Prostate gland (tissue), 2 donors: ENCODE results near the gene HIC2.
"Not testable (repeated sequence)": the region's sequence is repeated elsewhere in the genome, so short reads cannot be mapped to it uniquely, and the experiment has no call there.

Source experiments
- CTCF ChIP-seq, 4 experiments: fragments of 200-600 bp in 2 of 4; fragments of 450-650 bp in 2 of 4; sonication (generic) in 2 of 4; IDR thresholded peaks; 1 replicate in 3 of 4; 2 replicates in 1 of 4; pipeline ENCODE4 v1.5.1; 2016 to 2019; ENCODE audit warnings: antibody characterized with exemption in 4 of 4, mild to moderate bottlenecking in 2 of 4, moderate library complexity in 2 of 4
- POLR2A ChIP-seq: fragments of 450-650 bp; IDR thresholded peaks from one replicate; pipeline ENCODE4 v1.6.1; 2016; ENCODE audit warnings: antibody characterized with exemption, mild to moderate bottlenecking
- POLR2AphosphoS5 ChIP-seq: sonication (generic); formaldehyde crosslinking; IDR thresholded peaks from one replicate; pipeline ENCODE4 v1.6.1; 2017; ENCODE audit warnings: antibody characterized with exemption

- TF ChIP-seq CTCF (IDR thresholded peaks at IDR 0.05); POLR2A; POLR2AphosphoS5: not testable (repeated sequence)
Observed at GRCh38 chr22:21490556-21490955, 73.4 kb downstream of the HIC2 start.
